ENCODE results near the gene SAV1. TPM values are rescaled to one million over a fixed set of nuclear protein-coding genes. Genes with fewer than 3 reads are reported as not detected.

SAV1 gene
- total RNA-seq, 1 experiment from 2014 or later: 35.2 TPM

GRCh38 chr14:50624447-50624846 is 43.7 kb downstream of the SAV1 start:
- DNase-seq (ENCODE audit: low spot score): no peak
- no peak overlapping the region for H3K4me3 ChIP-seq (ENCODE audit: low read depth, low read length, poor library complexity, severe bottlenecking)
- peaks cover under 1% of the 10 kb centered on the region for H3K4me1 ChIP-seq (ENCODE audit: insufficient read depth, low read length, poor library complexity, severe bottlenecking)
- no peaks in the 10 kb centered on the region for H3K27me3 ChIP-seq (replicated peaks; ENCODE audit: insufficient read depth, low read depth, low read length, poor library complexity)
- no peaks in the 10 kb centered on the region for H3K9me3 ChIP-seq (ENCODE audit: low read depth, low read length, poor library complexity, severe bottlenecking)
- ChIA-PET POLR2A (ENCODE audit: low non-redundant PET) (no interaction called here), CTCF (no interaction called here)
- H3K27ac ChIP-seq (ENCODE audit: low read depth, low read length, poor library complexity, severe bottlenecking): no peak overlapping the region
- H3K36me3 ChIP-seq (ENCODE audit: insufficient read depth, low read length, poor library complexity, severe bottlenecking): no peaks in the 10 kb centered on the region
- BruUV-seq (replicated peaks): no TSS peak
- no peak for TF ChIP-seq EZH2 (IDR thresholded peaks at IDR 0.05; ENCODE audit: borderline replicate concordance, low read depth, low read length, poor library complexity, severe bottlenecking)
- no peak for TF ChIP-seq CTCF (conservative IDR thresholded peaks at IDR 0.05; ENCODE audit: low read depth, low read length)
- intact Hi-C loops (cut with micrococcal nuclease; ENCODE audit: unreplicated experiment): no loop called here

GRCh38 chr14:50622978-50623377 is 45.1 kb downstream of the SAV1 start:
- H3K4me1 ChIP-seq (ENCODE audit: insufficient read depth, low read length, poor library complexity, severe bottlenecking): no peaks in the 10 kb centered on the region
- no peaks in the 10 kb centered on the region for H3K27me3 ChIP-seq (replicated peaks; ENCODE audit: insufficient read depth, low read depth, low read length, poor library complexity)
- no peak for DNase-seq (ENCODE audit: low spot score)
- TF ChIP-seq EZH2 (IDR thresholded peaks at IDR 0.05; ENCODE audit: borderline replicate concordance, low read depth, low read length, poor library complexity, severe bottlenecking) (no peak), CTCF (conservative IDR thresholded peaks at IDR 0.05; ENCODE audit: low read depth, low read length) (no peak)
- H3K9me3 ChIP-seq (ENCODE audit: low read depth, low read length, poor library complexity, severe bottlenecking): no peaks in the 10 kb centered on the region
- no TSS peak for BruUV-seq (replicated peaks)
- H3K27ac ChIP-seq (ENCODE audit: low read depth, low read length, poor library complexity, severe bottlenecking): no peak overlapping the region
- CTCF ChIA-PET: no interaction called here
- POLR2A ChIA-PET (ENCODE audit: low non-redundant PET): no interaction called here
- no peaks in the 10 kb centered on the region for H3K36me3 ChIP-seq (ENCODE audit: insufficient read depth, low read length, poor library complexity, severe bottlenecking)
- no peak overlapping the region for H3K4me3 ChIP-seq (ENCODE audit: low read depth, low read length, poor library complexity, severe bottlenecking)
- intact Hi-C loops (cut with micrococcal nuclease; ENCODE audit: unreplicated experiment): no loop called here

- BruUV-seq (replicated peaks): no TSS peak
- H3K27ac ChIP-seq (ENCODE audit: low read depth, low read length, poor library complexity, severe bottlenecking): no peak overlapping the region
- ChIA-PET POLR2A (ENCODE audit: low non-redundant PET) (no interaction called here), CTCF (interaction anchor here (2.1 kb wide), 1 partner anchor 94 kb away, joined by 6 read pairs; no protein-coding TSS in a partner anchor)
- no peaks in the 10 kb centered on the region for H3K9me3 ChIP-seq (ENCODE audit: low read depth, low read length, poor library complexity, severe bottlenecking)
- H3K4me3 ChIP-seq (ENCODE audit: low read depth, low read length, poor library complexity, severe bottlenecking): no peak overlapping the region
- peaks cover 4% of the 10 kb centered on the region for H3K4me1 ChIP-seq (ENCODE audit: insufficient read depth, low read length, poor library complexity, severe bottlenecking)
- no peak for TF ChIP-seq CTCF (conservative IDR thresholded peaks at IDR 0.05; ENCODE audit: low read depth, low read length)
- TF ChIP-seq EZH2 (IDR thresholded peaks at IDR 0.05; ENCODE audit: borderline replicate concordance, low read depth, low read length, poor library complexity, severe bottlenecking): no peak
- no peaks in the 10 kb centered on the region for H3K27me3 ChIP-seq (replicated peaks; ENCODE audit: insufficient read depth, low read depth, low read length, poor library complexity)
- no peak for DNase-seq (ENCODE audit: low spot score)
- intact Hi-C loops (cut with micrococcal nuclease; ENCODE audit: unreplicated experiment): no loop called here
- H3K36me3 ChIP-seq (ENCODE audit: insufficient read depth, low read length, poor library complexity, severe bottlenecking): no peaks in the 10 kb centered on the region
These were observed 47.8 kb downstream of the SAV1 start for GRCh38 chr14:50620341-50620740.
